NCI-H524 treated with DMSO at 0.1 percent for 48 hours (cell line): ENCODE data around the gene ADGRB2.

Experiments
- DNase-seq: peaks from one replicate; lab custom pipeline; 2025; lab: John Stamatoyannopoulos, UW

ADGRB2 gene

GRCh38 chr1:31793586-31794285, 29.6 kb upstream of the ADGRB2 start:
- DNase-seq = no peak

GRCh38 chr1:31793086-31793485, 28.9 kb upstream of the ADGRB2 start:
- no peak for DNase-seq

- DNase-seq = no peak
Measured at GRCh38 chr1:31792541-31792940, 28.4 kb upstream of the ADGRB2 start.

- DNase-seq = no peak
Measured at GRCh38 chr1:31792116-31792515, 28.0 kb upstream of the ADGRB2 start.

- no peak for DNase-seq
Measured at GRCh38 chr1:31791131-31791858, 27.2 kb upstream of the ADGRB2 start.

GRCh38 chr1:31790641-31791091, 26.5 kb upstream of the ADGRB2 start:
- DNase-seq = no peak

GRCh38 chr1:31790140-31790539, 26.0 kb upstream of the ADGRB2 start:
- DNase-seq = no peak

GRCh38 chr1:31789259-31790065, 25.3 kb upstream of the ADGRB2 start:
- DNase-seq = peak; percentile 21

GRCh38 chr1:31788825-31789256, 24.7 kb upstream of the ADGRB2 start:
- no peak for DNase-seq

GRCh38 chr1:31788138-31788824, 24.1 kb upstream of the ADGRB2 start:
- peak; percentile 56 for DNase-seq

- no peak for DNase-seq
Measured at GRCh38 chr1:31787786-31788137, 23.6 kb upstream of the ADGRB2 start.

- DNase-seq = no peak
Measured at GRCh38 chr1:31787261-31787660, 23.1 kb upstream of the ADGRB2 start.

- DNase-seq = no peak
Measured at GRCh38 chr1:31786366-31787060, 22.4 kb upstream of the ADGRB2 start.

GRCh38 chr1:31785947-31786290, 21.8 kb upstream of the ADGRB2 start:
- no peak for DNase-seq

GRCh38 chr1:31785020-31785946, 21.1 kb upstream of the ADGRB2 start:
- peak; percentile 58 for DNase-seq

- DNase-seq = no peak
Measured at GRCh38 chr1:31784356-31785019, 20.3 kb upstream of the ADGRB2 start.

GRCh38 chr1:31783846-31784245, 19.7 kb upstream of the ADGRB2 start:
- no peak for DNase-seq

GRCh38 chr1:31782421-31783410, 18.6 kb upstream of the ADGRB2 start:
- no peak for DNase-seq
